CD4-positive, alpha-beta memory T cell (primary cell): ENCODE results near the gene ZSCAN1. TPM values are rescaled to one million over a fixed set of nuclear protein-coding genes. Genes with fewer than 3 reads are reported as not detected.

Source experiments
- CTCF ChIA-PET: fragments of 350-600 bp; sonication (Branson Sonifier 250); formaldehyde crosslinking; loops from one replicate; lab custom pipeline; 2021; ENCODE audit warnings: inconsistent platforms; ENCODE audit not compliant: partially characterized antibody; lab: Charles Lee
- POLR2A ChIA-PET: fragments of 350-600 bp; sonication (Branson Sonifier 250); formaldehyde crosslinking; loops from one replicate; lab custom pipeline; 2021; ENCODE audit not compliant: partially characterized antibody; lab: Charles Lee
- DNase-seq, 5 donors: peaks; one replicate each; pipeline versions ENCODE4 v3.0.0 to v3.0.0-alpha.2; 2020 to 2022; ENCODE audit warnings: mixed read lengths in 1 of 5
- H3K27ac ChIP-seq: one replicate; pipeline ENCODE4 v1.7.0; 2013; ENCODE audit warnings: low read depth, low read length
- H3K27me3 ChIP-seq: 2 replicates; pipeline ENCODE4 v1.7.0; 2013; ENCODE audit warnings: mild to moderate bottlenecking, low read length, moderate library complexity; ENCODE audit not compliant: insufficient read depth
- H3K36me3 ChIP-seq: 2 replicates; pipeline ENCODE4 v1.7.0; 2013; ENCODE audit warnings: mild to moderate bottlenecking, low read length, moderate library complexity; ENCODE audit not compliant: insufficient read depth
- H3K4me1 ChIP-seq: 2 replicates; pipeline ENCODE4 v1.7.0; 2013; ENCODE audit warnings: mild to moderate bottlenecking, low read length, moderate library complexity; ENCODE audit not compliant: insufficient read depth
- H3K4me3 ChIP-seq, 2 donors: one replicate each; pipeline ENCODE4 v1.7.0; 2013; ENCODE audit warnings: low read length in 2 of 2, mild to moderate bottlenecking in 1 of 2
- H3K9me3 ChIP-seq, 2 donors: one replicate each; pipeline ENCODE4 v1.7.0; 2013; ENCODE audit warnings: low read length in 2 of 2, control low read depth in 1 of 2; ENCODE audit not compliant: control insufficient read depth in 1 of 2
- H3K27ac Mint-ChIP-seq, 7 donors: one replicate each; pipeline ENCODE4 v1.8.0; 2020 to 2021; ENCODE audit warnings: mixed read lengths in 7 of 7, mild to moderate bottlenecking in 6 of 7, inconsistent platforms in 3 of 7, moderate library complexity in 3 of 7
- H3K27me3 Mint-ChIP-seq, 2 donors: one replicate each; pipeline ENCODE4 v1.8.0; 2020 to 2021; ENCODE audit warnings: mixed read lengths in 2 of 2
- H3K36me3 Mint-ChIP-seq, 2 donors: one replicate each; pipeline ENCODE4 v1.8.0; 2020 to 2021; ENCODE audit warnings: mixed read lengths in 2 of 2, inconsistent platforms in 1 of 2, mild to moderate bottlenecking in 1 of 2
- H3K4me1 Mint-ChIP-seq, 4 donors: one replicate each; pipeline ENCODE4 v1.8.0; 2020 to 2021; ENCODE audit warnings: mixed read lengths in 4 of 4, mild to moderate bottlenecking in 1 of 4
- H3K4me3 Mint-ChIP-seq, 8 donors: one replicate each; pipeline ENCODE4 v1.8.0; 2020 to 2021; ENCODE audit warnings: mixed read lengths in 8 of 8, mild to moderate bottlenecking in 7 of 8, moderate library complexity in 6 of 8, inconsistent platforms in 3 of 8
- H3K9me3 Mint-ChIP-seq, 8 donors: one replicate each; pipeline ENCODE4 v1.8.0; 2020 to 2021; ENCODE audit warnings: mixed read lengths in 8 of 8, mild to moderate bottlenecking in 5 of 8, inconsistent platforms in 3 of 8, moderate library complexity in 1 of 8
- intact Hi-C: fragments of 100-400 bp; cut with micrococcal nuclease; formaldehyde crosslinking; loops from one replicate; pipeline ENCODE4 v1.15.1; 2023
- polyA plus RNA-seq, 2 donors: library from polyadenylated mRNA; unstranded; fragments of 300-500 nt; fragmentation: Illumina TruSeq; gene quantifications; one replicate each; pipeline ENCODE4 v1.2.3, GENCODE V29; 2021
- total RNA-seq, 2 experiments: library from RNA; stranded (reverse); gene quantifications; one replicate each; pipeline ENCODE4 v1.2.3, GENCODE V29; 2021

Gene ZSCAN1
- total RNA-seq = not detected
- polyA plus RNA-seq = not detected

- Histone ChIP-seq H3K4me1 (no peaks in the 10 kb centered on the region), H3K27ac (no peak within 1 kb of the TSS), H3K4me3 (no peak within 1 kb of the TSS), H3K27me3 (no peaks in the 10 kb centered on the region), H3K36me3 (no peaks in the 10 kb centered on the region), H3K9me3 (no peaks in the 10 kb centered on the region)
- Mint-ChIP-seq H3K9me3 (peaks cover 5 to 82% (median 48%) of the 10 kb centered on the region in 8 donors), H3K4me3 (peak within 1 kb of the TSS in 5 of 8 donors; percentile 28 to 57 (median 49)), H3K27ac (peak within 1 kb of the TSS in 1 of 7 donors; percentile 13), H3K4me1 (no peaks in the 10 kb centered on the region), H3K27me3 (peaks cover 11 to 14% of the 10 kb centered on the region in 2 donors), H3K36me3 (peaks cover 19 to 21% of the 10 kb centered on the region in 2 donors)
- intact Hi-C loops = no loop called here
- ChIA-PET CTCF (no interaction called here), POLR2A (no interaction called here)
- peak in 1 of 5 donors; percentile 11 for DNase-seq
These were observed at the start of gene ZSCAN1 for GRCh38 chr19:58033741-58034476. Gene ZSCAN1, plus strand, starts transcription at chr19:58034025. Its CDS starts 3,812 bp downstream, at chr19:58037837.

GRCh38 chr19:57992841-57993240, 41.0 kb upstream of the ZSCAN1 start:
- H3K36me3 Mint-ChIP-seq = peaks cover 75 to 81% of the 10 kb centered on the region in 2 donors
- H3K9me3 Mint-ChIP-seq = peaks cover 0 to 88% (median 79%) of the 10 kb centered on the region in 8 donors
- H3K4me3 ChIP-seq = no peak overlapping the region
- no peak overlapping the region for H3K27ac ChIP-seq
- H3K4me3 Mint-ChIP-seq = no peak overlapping the region
- DNase-seq = no peak
- H3K27ac Mint-ChIP-seq = no peak overlapping the region
- H3K4me1 ChIP-seq = no peaks in the 10 kb centered on the region
- no peaks in the 10 kb centered on the region for H3K27me3 Mint-ChIP-seq
- peaks cover 6 to 43% of the 10 kb centered on the region in 2 donors for H3K9me3 ChIP-seq
- no peaks in the 10 kb centered on the region for H3K27me3 ChIP-seq
- ChIA-PET CTCF (no interaction called here), POLR2A (no interaction called here)
- intact Hi-C loops = no loop called here
- peaks cover 0 to 2% (median 0%) of the 10 kb centered on the region in 4 donors for H3K4me1 Mint-ChIP-seq
- H3K36me3 ChIP-seq = peaks cover 18% of the 10 kb centered on the region

- H3K27ac ChIP-seq = no peak overlapping the region
- POLR2A ChIA-PET = no interaction called here
- CTCF ChIA-PET = no interaction called here
- peaks cover 2 to 67% (median 56%) of the 10 kb centered on the region in 8 donors for H3K9me3 Mint-ChIP-seq
- H3K27me3 ChIP-seq = no peaks in the 10 kb centered on the region
- peaks cover 15 to 34% (median 25%) of the 10 kb centered on the region in 4 donors for H3K4me1 Mint-ChIP-seq
- no peak for DNase-seq
- peaks cover 4 to 36% of the 10 kb centered on the region in 2 donors for H3K9me3 ChIP-seq
- peak overlapping the region in 7 of 8 donors; percentile 31 to 86 (median 83) for H3K4me3 Mint-ChIP-seq
- no peaks in the 10 kb centered on the region for H3K27me3 Mint-ChIP-seq
- H3K4me1 ChIP-seq = peaks cover 22% of the 10 kb centered on the region
- H3K36me3 Mint-ChIP-seq = peaks cover 82 to 85% of the 10 kb centered on the region in 2 donors
- no peak overlapping the region for H3K4me3 ChIP-seq
- peak overlapping the region in 1 of 7 donors; percentile 89 for H3K27ac Mint-ChIP-seq
- H3K36me3 ChIP-seq = peaks cover 24% of the 10 kb centered on the region
- intact Hi-C loops = loop anchor here (5.0 to 10.0 kb wide), 2 partner anchors 253 to 566 kb away; partner anchors contain the start of genes ZNF749 and ZNF776
These were observed 33.1 kb upstream of the ZSCAN1 start for GRCh38 chr19:58000677-58001076.

GRCh38 chr19:58001895-58002369, 31.9 kb upstream of the ZSCAN1 start:
- H3K4me3 Mint-ChIP-seq = peak overlapping the region; percentile 76 to 87 (median 84)
- H3K9me3 Mint-ChIP-seq = peaks cover 2 to 67% (median 59%) of the 10 kb centered on the region in 8 donors
- H3K4me1 ChIP-seq = peaks cover 22% of the 10 kb centered on the region
- H3K27ac Mint-ChIP-seq = peak overlapping the region; percentile 62 to 93 (median 87)
- ChIA-PET POLR2A (interaction anchor here (1.0 to 2.4 kb wide), 25 partner anchors 8 to 810 kb away, joined by 3 to 19 read pairs (median 6); partner anchors contain the start of genes ZIK1, ZNF211, ZNF256 and ZNF264), CTCF (interaction anchor here (1.1 to 1.6 kb wide), 3 partner anchors 15 to 567 kb away, joined by 3 to 4 read pairs (median 3); no protein-coding TSS in a partner anchor)
- peaks cover 4 to 39% of the 10 kb centered on the region in 2 donors for H3K9me3 ChIP-seq
- H3K36me3 Mint-ChIP-seq = peaks cover 82 to 86% of the 10 kb centered on the region in 2 donors
- intact Hi-C loops = loop anchor here (1.0 to 10.0 kb wide), 11 partner anchors 55 to 761 kb away; partner anchors contain the start of genes TRAPPC2B, ZNF134, ZNF256 and ZNF416
- H3K27me3 Mint-ChIP-seq = no peaks in the 10 kb centered on the region
- H3K36me3 ChIP-seq = peaks cover 19% of the 10 kb centered on the region
- peak overlapping the region; percentile 64 to 93 for H3K4me3 ChIP-seq
- H3K27me3 ChIP-seq = no peaks in the 10 kb centered on the region
- H3K27ac ChIP-seq = peak overlapping the region; percentile 80
- DNase-seq = no peak
- H3K4me1 Mint-ChIP-seq = peaks cover 15 to 34% (median 25%) of the 10 kb centered on the region in 4 donors

- Histone ChIP-seq H3K9me3 (peaks cover 8 to 46% of the 10 kb centered on the region in 2 donors), H3K36me3 (peaks cover 15% of the 10 kb centered on the region), H3K4me1 (peaks cover 22% of the 10 kb centered on the region), H3K4me3 (peak within 1 kb of the TSS; percentile 93 to 98), H3K27ac (peak within 1 kb of the TSS; percentile 80), H3K27me3 (no peaks in the 10 kb centered on the region)
- peaks cover 4 to 68% (median 61%) of the 10 kb centered on the region in 8 donors for H3K9me3 Mint-ChIP-seq
- peak within 1 kb of the TSS; percentile 78 to 93 (median 87) for H3K27ac Mint-ChIP-seq
- POLR2A ChIA-PET = interaction anchor here (0.8 to 2.4 kb wide), 32 partner anchors 8 to 811 kb away, joined by 3 to 19 read pairs (median 6); partner anchors contain the start of genes ZIK1, ZNF211, ZNF256 and ZNF264
- H3K4me3 Mint-ChIP-seq = peak within 1 kb of the TSS; percentile 76 to 87 (median 84)
- intact Hi-C loops = loop anchor here (1.0 to 10.0 kb wide), 11 partner anchors 55 to 762 kb away; partner anchors contain the start of genes TRAPPC2B, ZNF134, ZNF256 and ZNF416
- DNase-seq = peak; percentile 83 to 89 (median 86)
- H3K36me3 Mint-ChIP-seq = peaks cover 78 to 84% of the 10 kb centered on the region in 2 donors
- peaks cover 15 to 34% (median 26%) of the 10 kb centered on the region in 4 donors for H3K4me1 Mint-ChIP-seq
- CTCF ChIA-PET = interaction anchor here (0.9 to 1.6 kb wide), 4 partner anchors 9 to 568 kb away, joined by 3 to 4 read pairs (median 3); no protein-coding TSS in a partner anchor
- H3K27me3 Mint-ChIP-seq = no peaks in the 10 kb centered on the region
These were observed 31.2 kb upstream of the ZSCAN1 start, which contains the start of gene ZNF606 for GRCh38 chr19:58002384-58003173. Gene ZNF606, minus strand, starts transcription at chr19:58002820. Its CDS starts 1,501 bp downstream, at chr19:58001319.

- H3K27me3 ChIP-seq = no peaks in the 10 kb centered on the region
- H3K4me1 ChIP-seq = peaks cover 22% of the 10 kb centered on the region
- CTCF ChIA-PET = interaction anchor here (0.9 to 1.6 kb wide), 3 partner anchors 10 to 569 kb away, joined by 3 read pairs; no protein-coding TSS in a partner anchor
- intact Hi-C loops = loop anchor here (2.0 to 10.0 kb wide), 6 partner anchors 152 to 762 kb away; partner anchors contain the start of genes TRAPPC2B, ZNF416, ZNF547 and ZNF749
- Mint-ChIP-seq H3K36me3 (peaks cover 73 to 78% of the 10 kb centered on the region in 2 donors), H3K27ac (peak overlapping the region; percentile 70 to 87 (median 83)), H3K9me3 (peaks cover 5 to 71% (median 62%) of the 10 kb centered on the region in 8 donors), H3K27me3 (no peaks in the 10 kb centered on the region), H3K4me3 (peak overlapping the region; percentile 71 to 87 (median 83)), H3K4me1 (peaks cover 15 to 34% (median 25%) of the 10 kb centered on the region in 4 donors)
- peak overlapping the region; percentile 93 to 98 for H3K4me3 ChIP-seq
- peaks cover 15% of the 10 kb centered on the region for H3K36me3 ChIP-seq
- DNase-seq = no peak
- peak overlapping the region; percentile 80 for H3K27ac ChIP-seq
- POLR2A ChIA-PET = interaction anchor here (0.8 to 2.4 kb wide), 29 partner anchors 8 to 812 kb away, joined by 3 to 19 read pairs (median 6); partner anchors contain the start of genes ZIK1, ZNF211, ZNF256 and ZNF264
- H3K9me3 ChIP-seq = peaks cover 10 to 50% of the 10 kb centered on the region in 2 donors
These were observed 30.5 kb upstream of the ZSCAN1 start for GRCh38 chr19:58003174-58003828.
